WERI-Rb-1 (cell line): Measurements from ENCODE around the gene RBPJ.

Experiments used
- DNase-seq: peaks from one replicate; pipeline ENCODE4 v3.0.0-alpha.2; 2020
- H3K27ac ChIP-seq: fragments of 250-450 bp; sonication (Bioruptor Pico); 2 replicates; pipeline ENCODE4 v1.5.1; 2020; ENCODE audit warnings: mild to moderate bottlenecking, moderate library complexity
- H3K27me3 ChIP-seq: fragments of 250-450 bp; sonication (Bioruptor Pico); 2 replicates; pipeline ENCODE4 v1.5.1; 2021; ENCODE audit warnings: mild to moderate bottlenecking, low read depth, moderate library complexity; ENCODE audit not compliant: insufficient read depth, severe bottlenecking
- H3K36me3 ChIP-seq: fragments of 250-450 bp; sonication (Bioruptor Pico); 2 replicates; pipeline ENCODE4 v1.5.1; 2020; ENCODE audit warnings: mild to moderate bottlenecking, moderate library complexity
- H3K4me3 ChIP-seq: 2 replicates; pipeline ENCODE4 v1.5.1; 2011; ENCODE audit warnings: low read depth, mild to moderate bottlenecking, control low read depth, low read length
- H3K9me3 ChIP-seq: fragments of 250-450 bp; sonication (Bioruptor Pico); 2 replicates; pipeline ENCODE4 v1.5.1; 2021; ENCODE audit warnings: mild to moderate bottlenecking, moderate library complexity; ENCODE audit not compliant: severe bottlenecking
- CTCF ChIP-seq: IDR thresholded peaks from 2 replicates; pipeline ENCODE4 v1.5.1; 2011; ENCODE audit warnings: low read depth, mild to moderate bottlenecking, control low read depth, inconsistent platforms, low read length

Gene RBPJ

DNA sequence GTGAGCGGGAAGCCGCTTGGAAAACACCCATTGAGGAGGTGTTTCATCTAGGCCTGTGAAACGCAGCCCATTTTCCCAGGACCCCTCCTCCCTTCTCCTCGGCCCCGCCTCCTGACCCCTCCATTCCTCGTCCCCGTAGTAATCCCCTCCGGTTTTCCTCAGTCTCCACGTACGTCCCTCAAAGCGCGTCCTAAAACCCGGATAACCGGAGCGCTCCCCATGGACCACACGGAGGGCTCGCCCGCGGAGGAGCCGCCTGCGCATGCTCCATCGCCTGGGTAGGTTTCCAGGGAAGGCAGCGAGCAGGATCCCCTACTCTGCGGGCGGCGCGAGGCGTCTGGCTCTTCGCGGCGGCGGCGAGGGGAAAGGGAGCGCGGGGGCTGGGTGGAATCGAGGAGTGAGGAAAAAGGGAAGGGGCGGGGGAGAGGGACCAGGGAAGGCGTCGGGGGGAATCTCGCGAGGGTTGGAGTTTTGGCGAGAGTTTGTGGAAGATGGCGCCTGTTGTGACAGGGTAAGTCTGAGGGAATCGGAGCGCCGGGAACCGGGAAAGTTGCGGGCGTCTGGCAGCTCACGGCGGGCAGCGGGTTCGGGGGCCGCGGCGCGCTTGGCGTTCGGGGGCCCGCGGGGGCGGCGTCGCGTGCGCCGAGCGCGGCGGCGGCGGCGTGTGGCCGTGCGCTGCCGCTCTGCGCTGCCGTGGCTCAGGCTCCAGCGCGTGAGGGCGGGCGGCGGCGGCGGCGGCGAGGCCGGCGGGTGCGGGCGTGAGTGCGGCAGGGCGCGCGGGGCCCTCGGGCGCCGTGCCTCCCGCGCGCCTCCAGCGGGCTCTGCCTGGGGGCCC is at the start of gene RBPJ:
RBPJ (plus strand) TSS at position 477 of the 835 bp plus-strand sequence; CDS start at position 492, 15 bp downstream.
- Histone ChIP-seq H3K9me3 (peaks cover under 1% of the 10 kb centered on the region), H3K27ac (peak within 1 kb of the TSS; percentile 98), H3K36me3 (peaks cover 3% of the 10 kb centered on the region; the same call in 1 of the 2 replicates), H3K4me3 (peak within 1 kb of the TSS; percentile 93), H3K27me3 (no peaks in the 10 kb centered on the region)
- DNase-seq: peak; percentile 99
- no peak for TF ChIP-seq CTCF

DNA sequence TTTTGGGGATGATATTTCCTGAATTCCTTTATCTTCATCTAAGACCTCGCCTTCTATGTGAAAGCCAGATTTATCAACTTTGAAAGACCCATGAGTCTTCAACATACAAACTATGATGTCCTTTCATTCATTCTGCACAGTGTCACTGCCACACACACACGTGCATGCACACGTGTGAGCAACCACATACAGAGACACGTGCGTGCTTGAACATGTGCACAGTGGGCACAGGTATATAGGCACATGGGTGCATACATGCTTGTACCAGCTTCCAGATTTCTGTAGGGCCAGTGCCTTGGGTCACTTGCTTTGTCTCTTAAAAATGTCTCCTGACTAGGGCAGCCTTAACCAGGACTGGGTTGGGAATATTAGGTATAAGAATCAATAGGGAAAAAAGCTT is 49.1 kb upstream of the RBPJ start:
- no peak for TF ChIP-seq CTCF
- no peak overlapping the region for H3K27ac ChIP-seq
- no peak overlapping the region for H3K4me3 ChIP-seq
- no peaks in the 10 kb centered on the region for H3K27me3 ChIP-seq
- H3K36me3 ChIP-seq: no peaks in the 10 kb centered on the region
- no peaks in the 10 kb centered on the region for H3K9me3 ChIP-seq
- no peak for DNase-seq

GRCh38 chr4:26272654-26273615 is 47.9 kb upstream of the RBPJ start:
- no peaks in the 10 kb centered on the region for H3K27me3 ChIP-seq
- H3K4me3 ChIP-seq: no peak overlapping the region
- no peak for DNase-seq
- no peak overlapping the region for H3K27ac ChIP-seq
- H3K9me3 ChIP-seq: no peaks in the 10 kb centered on the region
- TF ChIP-seq CTCF: no peak
- H3K36me3 ChIP-seq: no peaks in the 10 kb centered on the region

DNA sequence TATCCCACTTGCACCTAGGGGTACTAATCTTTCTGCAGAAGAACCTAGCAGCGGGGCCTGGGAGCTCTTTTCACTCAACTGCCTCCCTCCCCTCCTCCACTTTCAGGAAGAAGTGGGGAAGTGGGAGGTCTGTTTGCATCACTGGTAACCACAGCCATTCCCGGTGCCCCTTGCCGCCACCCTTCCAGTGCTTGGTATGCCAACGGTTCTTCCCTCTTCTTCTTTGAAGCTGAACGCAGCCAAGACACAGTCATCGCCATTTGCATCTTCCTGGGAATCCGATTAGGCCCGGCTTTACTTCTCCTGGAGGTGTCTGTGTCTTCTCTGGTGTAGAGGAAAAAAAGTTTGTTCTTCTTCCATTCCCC is 47.2 kb upstream of the RBPJ start:
- no peak overlapping the region for H3K4me3 ChIP-seq
- H3K9me3 ChIP-seq: no peaks in the 10 kb centered on the region
- H3K36me3 ChIP-seq: no peaks in the 10 kb centered on the region
- no peak overlapping the region for H3K27ac ChIP-seq
- no peak for DNase-seq
- TF ChIP-seq CTCF: no peak
- no peaks in the 10 kb centered on the region for H3K27me3 ChIP-seq

DNA sequence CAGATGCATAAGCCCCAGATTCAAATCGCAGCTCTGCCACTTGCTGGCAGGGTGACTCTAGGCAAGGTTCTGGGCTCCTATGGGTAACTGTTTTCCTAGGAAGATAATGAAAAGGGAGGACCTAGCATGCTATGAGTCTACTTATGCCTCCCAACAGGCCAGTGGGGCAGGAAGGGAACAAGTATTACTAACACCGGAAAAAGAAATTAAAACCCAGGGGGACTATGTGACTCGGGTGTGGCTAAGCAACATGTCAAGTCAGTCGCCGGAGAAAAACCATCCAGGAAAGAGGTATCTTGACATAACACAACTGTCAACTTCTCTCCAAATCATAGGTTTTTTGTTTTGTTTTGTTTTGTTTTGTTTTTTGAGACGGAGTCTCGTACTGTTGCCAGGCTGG is 45.5 kb upstream of the RBPJ start:
- H3K36me3 ChIP-seq: no peaks in the 10 kb centered on the region
- no peak overlapping the region for H3K4me3 ChIP-seq
- no peaks in the 10 kb centered on the region for H3K9me3 ChIP-seq
- TF ChIP-seq CTCF: no peak
- no peaks in the 10 kb centered on the region for H3K27me3 ChIP-seq
- DNase-seq: no peak
- H3K27ac ChIP-seq: no peak overlapping the region
